ENCODE measurements around the gene TAF11L14. TPM values are rescaled to one million over a fixed set of nuclear protein-coding genes. Genes with fewer than 3 reads are reported as not detected.
"Not testable (repeated sequence)": the region's sequence is repeated elsewhere in the genome, so short reads cannot be mapped to it uniquely, and the experiment has no call there.

The TAF11L14 gene
- total RNA-seq, 1 experiment from 2014 or later, result not detected

DNA sequence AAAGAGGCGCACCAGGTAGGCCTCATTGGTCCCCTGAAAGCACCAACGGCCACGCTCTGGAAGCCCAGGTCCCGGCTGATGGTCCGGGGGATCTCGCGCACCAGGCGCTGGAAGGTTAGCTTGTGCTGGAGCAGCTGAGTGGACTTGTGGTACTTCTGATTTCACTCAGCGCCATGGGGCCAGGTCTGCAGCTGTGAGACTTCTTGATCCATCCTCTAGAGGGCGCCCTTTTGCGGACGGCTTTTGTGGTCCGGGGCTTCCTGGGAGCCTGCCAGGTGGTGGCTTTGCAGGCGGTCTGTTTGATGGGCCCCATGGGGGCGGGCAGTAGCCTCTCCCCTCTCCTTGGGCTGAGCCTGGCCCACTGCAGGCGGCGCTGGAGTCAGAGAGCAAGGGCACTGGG lies 13.6 kb upstream of the TAF11L14 start:
- BruUV-seq (replicated peaks), result no TSS peak
- Mint-ChIP-seq H3K27me3 (ENCODE audit: insufficient read depth, unreplicated experiment) (no peaks in the 10 kb centered on the region), H3K4me1 (ENCODE audit: insufficient read depth, unreplicated experiment) (peaks cover 9% of the 10 kb centered on the region), H3K9me3 (ENCODE audit: unreplicated experiment) (no peaks in the 10 kb centered on the region), H3K27ac (ENCODE audit: low read depth, unreplicated experiment) (no peak overlapping the region), H3K36me3 (ENCODE audit: insufficient read depth, unreplicated experiment) (no peaks in the 10 kb centered on the region), H3K4me3 (ENCODE audit: unreplicated experiment) (no peak overlapping the region)
- ChIA-PET POLR2A (no interaction called here), CTCF (interaction anchor here (0.8 to 1.1 kb wide), 2 partner anchors 10 to 17 kb away, joined by 4 to 5 read pairs; no protein-coding TSS in a partner anchor)
- intact Hi-C loops (cut with micrococcal nuclease), result no loop called here
- no peak for DNase-seq (ENCODE audit: unreplicated experiment)
- TF ChIP-seq, protein P1, sequence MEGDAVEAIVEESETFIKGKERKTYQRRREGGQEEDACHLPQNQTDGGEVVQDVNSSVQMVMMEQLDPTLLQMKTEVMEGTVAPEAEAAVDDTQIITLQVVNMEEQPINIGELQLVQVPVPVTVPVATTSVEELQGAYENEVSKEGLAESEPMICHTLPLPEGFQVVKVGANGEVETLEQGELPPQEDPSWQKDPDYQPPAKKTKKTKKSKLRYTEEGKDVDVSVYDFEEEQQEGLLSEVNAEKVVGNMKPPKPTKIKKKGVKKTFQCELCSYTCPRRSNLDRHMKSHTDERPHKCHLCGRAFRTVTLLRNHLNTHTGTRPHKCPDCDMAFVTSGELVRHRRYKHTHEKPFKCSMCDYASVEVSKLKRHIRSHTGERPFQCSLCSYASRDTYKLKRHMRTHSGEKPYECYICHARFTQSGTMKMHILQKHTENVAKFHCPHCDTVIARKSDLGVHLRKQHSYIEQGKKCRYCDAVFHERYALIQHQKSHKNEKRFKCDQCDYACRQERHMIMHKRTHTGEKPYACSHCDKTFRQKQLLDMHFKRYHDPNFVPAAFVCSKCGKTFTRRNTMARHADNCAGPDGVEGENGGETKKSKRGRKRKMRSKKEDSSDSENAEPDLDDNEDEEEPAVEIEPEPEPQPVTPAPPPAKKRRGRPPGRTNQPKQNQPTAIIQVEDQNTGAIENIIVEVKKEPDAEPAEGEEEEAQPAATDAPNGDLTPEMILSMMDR (IDR thresholded peaks at IDR 0.05; ENCODE audit: unreplicated experiment), result no peak

DNA sequence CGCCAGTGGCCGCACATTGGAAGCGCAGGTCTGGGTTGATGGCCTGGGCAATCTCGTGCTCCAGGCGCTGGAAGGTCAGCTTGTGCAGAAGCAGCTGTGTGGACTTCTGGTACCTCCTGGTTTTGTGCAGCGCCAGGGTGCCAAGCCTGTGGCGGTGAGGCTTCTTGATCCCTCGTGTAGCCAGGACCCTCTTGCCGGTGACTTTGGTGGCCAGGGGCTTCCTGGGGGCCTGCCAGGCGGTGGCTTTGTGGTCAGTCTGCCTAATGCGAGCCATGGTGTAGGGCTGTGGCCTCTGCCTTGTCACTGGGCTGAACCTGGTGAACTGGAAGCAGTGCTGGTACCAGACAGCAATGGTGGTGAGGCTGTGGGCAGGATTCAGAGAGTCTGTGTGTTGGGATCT lies 8.6 kb upstream of the TAF11L14 start:
- no peaks in the 10 kb centered on the region for H3K4me1 Mint-ChIP-seq (ENCODE audit: insufficient read depth, unreplicated experiment)
- CTCF ChIA-PET, result no interaction called here

DNA sequence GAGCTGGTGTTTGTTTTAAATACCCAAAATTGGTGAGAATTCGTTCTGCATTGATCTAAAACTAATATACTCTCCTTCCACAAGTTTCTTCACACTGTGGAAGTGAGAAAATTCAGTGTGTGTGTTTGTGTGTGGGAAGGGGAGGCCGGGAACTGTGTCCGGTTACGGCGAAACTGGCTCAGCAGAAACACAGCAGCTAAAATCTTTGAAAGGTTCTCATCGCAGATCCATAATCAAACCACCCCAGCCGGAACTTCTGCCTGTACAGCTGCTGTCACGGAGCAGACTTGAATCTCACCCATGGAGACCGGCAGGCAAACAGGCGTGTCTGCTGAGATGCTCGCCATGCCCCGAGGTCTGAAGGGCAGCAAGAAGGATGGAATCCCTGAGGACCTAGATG lies 2.5 kb upstream of the TAF11L14 start, which contains the start of gene TAF11L13:
Gene TAF11L13, plus strand, starts transcription at position 301 of the 400 bp plus-strand sequence.
- POLR2A ChIA-PET; H3K27ac Mint-ChIP-seq (ENCODE audit: low read depth, unreplicated experiment); H3K9me3 Mint-ChIP-seq (ENCODE audit: unreplicated experiment); CTCF ChIA-PET; DNase-seq (ENCODE audit: unreplicated experiment); H3K4me3 Mint-ChIP-seq (ENCODE audit: unreplicated experiment); H3K27me3 Mint-ChIP-seq (ENCODE audit: insufficient read depth, unreplicated experiment); intact Hi-C loops (cut with micrococcal nuclease); H3K36me3 Mint-ChIP-seq (ENCODE audit: insufficient read depth, unreplicated experiment); H3K4me1 Mint-ChIP-seq (ENCODE audit: insufficient read depth, unreplicated experiment); BruUV-seq (replicated peaks): not testable (repeated sequence)

More for the DNA sequence above, 8.6 kb upstream of the TAF11L14 start:
- TF ChIP-seq, protein P1 (IDR thresholded peaks at IDR 0.05; ENCODE audit: unreplicated experiment), result no peak
- no TSS peak for BruUV-seq (replicated peaks)
- Mint-ChIP-seq H3K4me3 (ENCODE audit: unreplicated experiment) (no peak overlapping the region), H3K27ac (ENCODE audit: low read depth, unreplicated experiment) (no peak overlapping the region), H3K27me3 (ENCODE audit: insufficient read depth, unreplicated experiment) (no peaks in the 10 kb centered on the region), H3K9me3 (ENCODE audit: unreplicated experiment) (no peaks in the 10 kb centered on the region), H3K36me3 (ENCODE audit: insufficient read depth, unreplicated experiment) (no peaks in the 10 kb centered on the region)
- intact Hi-C loops (cut with micrococcal nuclease), result no loop called here
- POLR2A ChIA-PET, result no interaction called here
- DNase-seq (ENCODE audit: unreplicated experiment), result no peak

DNA sequence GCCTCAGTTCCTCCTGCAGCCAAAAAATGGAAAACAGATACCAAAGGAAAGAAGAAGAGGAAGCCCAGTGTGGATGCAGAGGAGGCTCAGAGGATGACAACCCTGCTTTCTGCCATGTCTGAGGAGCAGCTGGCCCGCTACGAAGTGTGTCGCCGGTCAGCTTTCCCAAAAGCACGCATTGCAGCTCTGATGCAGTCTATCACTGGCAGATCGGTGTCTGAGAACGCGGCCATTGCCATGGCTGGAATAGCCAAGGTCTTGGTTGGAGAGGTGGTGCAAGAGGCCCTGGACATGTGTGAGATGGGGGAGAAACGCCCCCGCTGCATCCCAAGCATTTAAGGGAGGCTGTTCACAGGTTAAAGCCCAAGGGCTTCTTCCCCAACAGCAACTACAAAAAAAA lies 15.0 kb downstream of the TAF11L14 start:
- H3K27ac Mint-ChIP-seq (ENCODE audit: low read depth, unreplicated experiment); H3K4me3 Mint-ChIP-seq (ENCODE audit: unreplicated experiment); H3K4me1 Mint-ChIP-seq (ENCODE audit: insufficient read depth, unreplicated experiment); POLR2A ChIA-PET; DNase-seq (ENCODE audit: unreplicated experiment); H3K27me3 Mint-ChIP-seq (ENCODE audit: insufficient read depth, unreplicated experiment); intact Hi-C loops (cut with micrococcal nuclease); CTCF ChIA-PET; H3K36me3 Mint-ChIP-seq (ENCODE audit: insufficient read depth, unreplicated experiment); BruUV-seq (replicated peaks): not testable (repeated sequence)
- H3K9me3 Mint-ChIP-seq (ENCODE audit: unreplicated experiment), result peaks cover 14% of the 10 kb centered on the region

DNA sequence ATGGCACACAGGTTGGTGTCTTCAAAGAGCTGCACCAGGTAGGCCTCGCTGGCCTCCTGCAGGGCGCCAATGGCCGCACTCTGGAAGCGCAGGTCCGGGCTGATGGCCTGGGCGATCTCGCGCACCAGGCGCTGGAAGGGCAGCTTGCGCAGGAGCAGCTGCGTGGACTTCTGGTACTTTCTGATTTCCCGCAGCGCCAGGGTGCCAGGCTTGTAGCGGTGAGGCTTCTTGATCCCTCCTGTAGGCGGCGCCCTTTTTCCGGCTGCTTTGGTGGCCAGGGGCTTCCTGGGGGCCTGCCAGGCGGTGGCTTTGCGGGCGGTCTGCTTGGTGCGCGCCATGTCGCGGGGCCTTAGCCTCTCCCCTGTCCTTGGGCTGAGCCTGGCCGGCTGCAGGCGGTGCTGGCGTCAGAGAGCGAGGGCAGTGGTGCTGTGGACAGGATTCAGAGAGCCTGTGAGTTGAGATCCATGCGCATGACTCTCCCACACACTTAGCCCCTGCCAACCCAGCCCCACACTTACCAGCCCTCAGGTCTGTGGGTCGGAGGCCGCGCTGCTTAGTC lies 21.0 kb downstream of the TAF11L14 start:
- H3K27ac Mint-ChIP-seq (ENCODE audit: low read depth, unreplicated experiment); H3K36me3 Mint-ChIP-seq (ENCODE audit: insufficient read depth, unreplicated experiment); DNase-seq (ENCODE audit: unreplicated experiment); H3K27me3 Mint-ChIP-seq (ENCODE audit: insufficient read depth, unreplicated experiment); H3K4me1 Mint-ChIP-seq (ENCODE audit: insufficient read depth, unreplicated experiment); H3K9me3 Mint-ChIP-seq (ENCODE audit: unreplicated experiment); CTCF ChIA-PET; BruUV-seq (replicated peaks); POLR2A ChIA-PET; intact Hi-C loops (cut with micrococcal nuclease); H3K4me3 Mint-ChIP-seq (ENCODE audit: unreplicated experiment): not testable (repeated sequence)
